ENCODE results near the gene ABHD10. TPM values are rescaled to one million over a fixed set of nuclear protein-coding genes. Genes with fewer than 3 reads are reported as not detected.

Gene ABHD10
- total RNA-seq, 4 donors from 2014 or later = 13.2 to 21.7 (median 16.8) TPM

GRCh38 chr3:112038863-112039262, 60.0 kb downstream of the ABHD10 start:
- TF ChIP-seq POLR2A (IDR thresholded peaks at IDR 0.05) (no peak), CTCF (IDR thresholded peaks at IDR 0.05) (no peak)
- no peak for DNase-seq (ENCODE audit: low spot score in 2 of 2)
- intact Hi-C loops (cut with DNase I; ENCODE audit: low total_unique reads) = no loop called here
- WGBS, 2 donors = 39 to 52% methylated on average over 3 of the region's 3 CpGs
- no peak overlapping the region for H3K4me3 ChIP-seq (ENCODE audit: low read depth, poor library complexity, severe bottlenecking)

- no peak for TF ChIP-seq POLR2A (IDR thresholded peaks at IDR 0.05)
- TF ChIP-seq CTCF (IDR thresholded peaks at IDR 0.05) = no peak
- DNase-seq (ENCODE audit: low spot score in 2 of 2) = no peak
- intact Hi-C loops (cut with DNase I; ENCODE audit: low total_unique reads) = loop anchor here (5.0 kb wide), 1 partner anchor 286 kb away; no protein-coding TSS in a partner anchor
- no peak overlapping the region for H3K4me3 ChIP-seq (ENCODE audit: low read depth, poor library complexity, severe bottlenecking)
Observed at GRCh38 chr3:112041321-112041720, 62.5 kb downstream of the ABHD10 start.

GRCh38 chr3:112042842-112043280, 64.0 kb downstream of the ABHD10 start:
- DNase-seq (ENCODE audit: low spot score in 2 of 2) = no peak
- intact Hi-C loops (cut with DNase I; ENCODE audit: low total_unique reads) = loop anchor here (5.0 kb wide), 1 partner anchor 284 kb away; no protein-coding TSS in a partner anchor
- 51 to 53% methylated on average over 6 of the region's 6 CpGs for WGBS, 2 donors
- H3K4me3 ChIP-seq (ENCODE audit: low read depth, poor library complexity, severe bottlenecking) = no peak overlapping the region
- TF ChIP-seq CTCF (IDR thresholded peaks at IDR 0.05) (no peak), POLR2A (IDR thresholded peaks at IDR 0.05) (no peak)

Other genes starting within 250 kb of the ABHD10 start
- 10 to 100 TPM; 23.5 to 81.5 (median 26.2) TPM for gene PHLDB2, start 119.8 kb upstream of the ABHD10 start, total RNA-seq
- under 1 TPM in 2 of 4 donors, not detected in 2; 0.37 to 0.68 TPM for gene TAGLN3, start 19.9 kb downstream of the ABHD10 start, total RNA-seq
- gene TMPRSS7, start 55.7 kb downstream of the ABHD10 start, total RNA-seq = under 1 TPM in 3 of 4 donors, not detected in 1; 0.23 to 0.34 (median 0.29) TPM
- 100 to 1,000 TPM in 1 of 4 donors, 10 to 100 TPM in 3; 57.8 to 118 (median 86.4) TPM for gene C3orf52, start 107.4 kb downstream of the ABHD10 start, total RNA-seq
- 1 to 10 TPM in 1 of 4 donors, under 1 TPM in 2, not detected in 1; 0.52 to 1.8 (median 0.91) TPM for gene GCSAM, start 154.2 kb downstream of the ABHD10 start, total RNA-seq

Measured in lower leg skin (tissue), 4 donors.